OCI-LY3 (cell line): ENCODE measurements around the gene SPINK8.

ENCODE experiments used
- H2AFZ ChIP-seq: fragments of 200-600, 300-600 bp; shearing (Covaris generic); 2 replicates; pipeline ENCODE4 v1.6.0; 2014; ENCODE audit warnings: antibody characterized with exemption, low read depth, low read length
- H3K27ac ChIP-seq: fragments of 200-600, 300-600 bp; sonication (generic); 2 replicates; pipeline ENCODE4 v1.5.1; 2014; ENCODE audit warnings: mild to moderate bottlenecking, low read length, moderate library complexity, mixed read lengths
- H3K27me3 ChIP-seq: fragments of 200-600, 300-600 bp; sonication (generic); 2 replicates; pipeline ENCODE4 v1.6.1; 2014; ENCODE audit warnings: low read depth, low read length, mixed read lengths
- H3K36me3 ChIP-seq: fragments of 200-600, 300-600 bp; sonication (generic); replicated peaks from 2 replicates; pipeline ENCODE3; 2014; ENCODE audit warnings: low read depth, low read length, mixed read lengths
- H3K4me1 ChIP-seq: fragments of 300-600, 200-600 bp; sonication (generic); 2 replicates; pipeline ENCODE4 v1.6.1; 2014; ENCODE audit warnings: low read length, mixed read lengths
- H3K4me2 ChIP-seq: fragments of 200-600, 300-600 bp; sonication (generic); 2 replicates; pipeline ENCODE4 v1.6.1; 2014; ENCODE audit warnings: low read length, mixed read lengths
- H3K4me3 ChIP-seq: fragments of 300-600, 200-600 bp; sonication (generic); 2 replicates; pipeline ENCODE4 v1.5.1; 2014; ENCODE audit warnings: antibody characterized with exemption, mild to moderate bottlenecking, low read length, moderate library complexity
- H3K79me2 ChIP-seq: fragments of 300-600, 200-600 bp; shearing (Covaris generic); 2 replicates; pipeline ENCODE4 v1.6.1; 2014; ENCODE audit warnings: mild to moderate bottlenecking, low read length, mixed read lengths
- H3K9ac ChIP-seq: fragments of 300-600, 200-600 bp; shearing (Covaris generic); 2 replicates; pipeline ENCODE4 v1.6.0; 2014; ENCODE audit warnings: mild to moderate bottlenecking, low read length, moderate library complexity
- H3K9me3 ChIP-seq: fragments of 200-600, 300-600 bp; shearing (Covaris generic); 2 replicates; pipeline ENCODE4 v1.6.1; 2014; ENCODE audit warnings: low read length, mixed read lengths; ENCODE audit not compliant: insufficient read depth
- H4K20me1 ChIP-seq: fragments of 200-600, 300-600 bp; sonication (generic); 2 replicates; pipeline ENCODE4 v1.6.1; 2016; ENCODE audit warnings: low read length, mixed read lengths; ENCODE audit not compliant: insufficient read depth
- EZH2phosphoT487 ChIP-seq: fragments of 200-600 bp; shearing (Covaris generic); IDR thresholded peaks from 2 replicates; pipeline ENCODE4 v1.6.1; 2018; ENCODE audit warnings: antibody characterized with exemption, mixed run types, low read depth
- TF ChIP-seq, protein P1 (sequence below): fragments of 200-600, 300-600 bp; sonication (generic); IDR thresholded peaks from 2 replicates; pipeline ENCODE4 v1.5.1; 2014; ENCODE audit warnings: antibody characterized with exemption, low read length, low read depth

The SPINK8 gene

DNA sequence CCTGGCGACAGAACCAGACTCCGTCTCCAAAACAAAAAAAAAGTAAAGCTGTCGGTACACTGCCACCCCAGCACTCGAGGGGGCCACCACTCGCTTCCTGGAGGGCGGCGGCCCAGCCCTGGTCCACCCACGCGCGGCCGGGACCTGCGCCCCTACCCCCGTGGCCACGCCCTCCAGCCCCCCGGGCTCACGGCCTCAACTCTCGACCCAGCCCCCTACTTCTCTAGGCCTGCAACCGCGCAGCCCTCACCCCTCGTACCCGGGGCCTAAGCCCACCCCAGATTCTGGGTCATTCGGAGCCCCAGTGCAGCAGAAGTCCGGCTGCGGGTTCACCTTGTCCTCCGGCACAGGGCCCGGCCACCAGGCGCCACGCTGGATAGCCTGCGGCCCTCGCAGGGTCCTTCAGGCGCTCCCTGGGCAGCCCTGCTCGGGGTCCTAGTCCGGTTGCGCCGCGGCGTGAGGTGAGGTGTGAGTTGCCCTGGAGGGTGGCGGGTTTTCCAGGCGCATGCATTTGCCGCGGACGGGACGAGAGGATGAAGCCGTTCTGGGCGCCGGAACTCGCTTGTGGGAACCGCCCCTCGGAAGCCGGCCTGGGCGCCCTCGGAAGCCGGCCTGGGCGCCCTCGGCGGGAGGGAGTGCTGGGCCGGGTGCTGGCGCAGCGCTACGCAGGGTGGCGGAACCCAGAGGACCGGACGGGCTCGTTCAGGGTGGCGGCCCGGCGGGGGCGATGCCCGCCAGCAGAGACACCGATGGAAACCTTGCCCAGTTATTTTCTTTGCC, 32.3 kb downstream of the SPINK8 start, which contains the start of gene NME6:
TSS of gene NME6 (minus strand) at position 348 of the 780 bp plus-strand sequence.
- no peak for TF ChIP-seq EZH2phosphoT487
- TF ChIP-seq, protein P1, sequence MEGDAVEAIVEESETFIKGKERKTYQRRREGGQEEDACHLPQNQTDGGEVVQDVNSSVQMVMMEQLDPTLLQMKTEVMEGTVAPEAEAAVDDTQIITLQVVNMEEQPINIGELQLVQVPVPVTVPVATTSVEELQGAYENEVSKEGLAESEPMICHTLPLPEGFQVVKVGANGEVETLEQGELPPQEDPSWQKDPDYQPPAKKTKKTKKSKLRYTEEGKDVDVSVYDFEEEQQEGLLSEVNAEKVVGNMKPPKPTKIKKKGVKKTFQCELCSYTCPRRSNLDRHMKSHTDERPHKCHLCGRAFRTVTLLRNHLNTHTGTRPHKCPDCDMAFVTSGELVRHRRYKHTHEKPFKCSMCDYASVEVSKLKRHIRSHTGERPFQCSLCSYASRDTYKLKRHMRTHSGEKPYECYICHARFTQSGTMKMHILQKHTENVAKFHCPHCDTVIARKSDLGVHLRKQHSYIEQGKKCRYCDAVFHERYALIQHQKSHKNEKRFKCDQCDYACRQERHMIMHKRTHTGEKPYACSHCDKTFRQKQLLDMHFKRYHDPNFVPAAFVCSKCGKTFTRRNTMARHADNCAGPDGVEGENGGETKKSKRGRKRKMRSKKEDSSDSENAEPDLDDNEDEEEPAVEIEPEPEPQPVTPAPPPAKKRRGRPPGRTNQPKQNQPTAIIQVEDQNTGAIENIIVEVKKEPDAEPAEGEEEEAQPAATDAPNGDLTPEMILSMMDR, result no peak

DNA sequence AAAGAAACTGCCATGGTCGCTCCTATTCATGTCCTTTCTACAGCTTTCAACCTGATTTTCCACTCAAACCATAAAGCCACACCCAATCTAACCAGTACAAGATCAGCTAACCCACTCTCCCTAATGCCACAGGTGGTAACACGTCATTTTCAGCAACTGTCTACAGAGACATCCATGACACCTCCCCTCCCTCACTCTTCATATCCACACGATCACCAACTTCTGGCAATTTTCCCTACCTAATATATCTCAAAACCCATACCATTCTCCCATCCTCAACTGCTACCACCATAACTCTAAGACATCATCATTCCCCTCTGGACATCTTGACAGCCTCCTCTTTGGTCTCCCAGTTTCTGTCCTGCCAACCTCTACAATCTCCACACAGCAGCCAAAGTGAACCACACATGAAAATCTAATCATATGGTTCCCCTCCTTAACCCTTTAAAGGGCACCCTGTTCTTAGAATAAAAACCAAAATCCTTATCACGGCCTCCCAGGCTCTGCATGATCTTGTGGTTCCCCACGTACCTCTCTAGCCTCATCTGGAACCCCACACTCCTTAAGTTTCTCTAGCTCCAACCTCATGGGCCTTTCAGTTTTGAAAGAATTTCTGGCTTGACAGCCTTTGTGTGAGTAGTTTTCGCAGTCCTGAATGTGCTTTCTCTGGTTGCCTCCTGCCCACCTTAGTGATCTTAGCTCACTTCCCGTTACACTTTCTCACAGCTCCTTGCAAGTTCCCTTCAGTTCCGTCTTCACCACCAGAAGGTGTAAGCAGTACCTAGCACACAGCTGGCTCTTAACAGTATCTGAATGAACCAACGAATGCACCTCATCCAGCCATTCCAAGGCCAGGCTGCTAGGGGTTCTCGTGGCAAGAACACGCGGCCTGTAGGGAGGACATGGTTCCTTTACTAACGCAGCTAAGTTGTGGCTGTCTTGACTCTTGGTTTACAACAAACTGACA, 33.4 kb downstream of the SPINK8 start:
- H3K27me3 ChIP-seq, result no peaks in the 10 kb centered on the region
- H3K9ac ChIP-seq, result peak overlapping the region; percentile 73; the same call in 1 of the 2 replicates
- no peaks in the 10 kb centered on the region for H3K9me3 ChIP-seq
- peaks cover 9% of the 10 kb centered on the region; the same call in 1 of the 2 replicates for H3K79me2 ChIP-seq
- no peak for TF ChIP-seq EZH2phosphoT487
- TF ChIP-seq, protein P1, result no peak
- H3K4me2 ChIP-seq, result peak overlapping the region; percentile 70
- peak overlapping the region; percentile 93 for H3K4me3 ChIP-seq
- H3K36me3 ChIP-seq, result peaks cover 22% of the 10 kb centered on the region
- no peak overlapping the region; the same call in 1 of the 2 replicates for H2AFZ ChIP-seq
- peaks cover 24% of the 10 kb centered on the region for H3K4me1 ChIP-seq
- no peak overlapping the region for H3K27ac ChIP-seq
- no peaks in the 10 kb centered on the region for H4K20me1 ChIP-seq

More for the DNA sequence above, 32.3 kb downstream of the SPINK8 start, which contains the start of gene NME6:
- peak within 1 kb of the TSS; percentile 73 for H3K9ac ChIP-seq
- H3K79me2 ChIP-seq, result peaks cover 9% of the 10 kb centered on the region; the same call in 1 of the 2 replicates
- H3K36me3 ChIP-seq, result peaks cover 19% of the 10 kb centered on the region
- H4K20me1 ChIP-seq, result no peaks in the 10 kb centered on the region
- no peaks in the 10 kb centered on the region for H3K27me3 ChIP-seq
- H3K9me3 ChIP-seq, result no peaks in the 10 kb centered on the region
- peak within 1 kb of the TSS; percentile 90 for H2AFZ ChIP-seq
- H3K4me3 ChIP-seq, result peak within 1 kb of the TSS; percentile 93
- H3K4me2 ChIP-seq, result peak within 1 kb of the TSS; percentile 70
- H3K27ac ChIP-seq, result peak within 1 kb of the TSS; percentile 52
- H3K4me1 ChIP-seq, result peaks cover 24% of the 10 kb centered on the region

DNA sequence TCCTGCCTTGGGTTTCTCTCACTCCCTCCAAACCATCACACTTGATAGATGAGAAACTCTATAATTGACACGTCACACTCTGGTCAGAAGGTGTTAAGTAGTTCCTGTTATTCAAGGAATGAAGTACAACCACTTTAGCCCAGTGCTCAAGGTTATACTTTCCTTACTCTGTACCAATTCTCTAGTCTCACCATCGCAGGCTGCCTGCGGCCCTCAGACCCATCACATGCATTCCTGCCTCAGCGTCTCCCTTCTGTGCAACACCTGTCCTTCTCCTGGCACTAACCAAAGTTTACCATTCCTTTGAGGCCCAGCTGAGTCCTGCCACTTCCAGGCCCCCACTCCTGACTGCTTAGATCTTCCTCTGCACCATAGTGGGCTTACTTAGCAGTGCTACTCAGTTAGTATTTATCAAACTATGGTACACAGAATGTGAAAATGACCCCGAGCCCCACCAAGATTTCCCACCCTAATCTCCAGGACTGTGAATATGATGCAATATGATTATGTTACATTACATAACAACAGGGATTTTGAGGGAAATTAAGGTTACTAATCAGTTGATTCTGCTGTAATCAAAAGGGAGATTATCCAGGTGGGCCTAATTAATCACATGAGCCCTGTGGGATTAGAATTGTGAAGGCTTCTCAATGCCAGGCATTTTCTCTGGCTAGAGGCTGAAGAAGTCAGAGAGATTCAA, 36.2 kb downstream of the SPINK8 start:
- TF ChIP-seq, protein P1, result no peak
- no peak for TF ChIP-seq EZH2phosphoT487
- H3K4me1 ChIP-seq, result peaks cover 14% of the 10 kb centered on the region
- no peak overlapping the region for H3K4me3 ChIP-seq
- no peaks in the 10 kb centered on the region for H4K20me1 ChIP-seq
- peaks cover 9% of the 10 kb centered on the region; the same call in 1 of the 2 replicates for H3K79me2 ChIP-seq
- no peaks in the 10 kb centered on the region for H3K27me3 ChIP-seq
- H3K4me2 ChIP-seq, result no peak overlapping the region
- H3K27ac ChIP-seq, result no peak overlapping the region
- H3K9ac ChIP-seq, result no peak overlapping the region
- H3K9me3 ChIP-seq, result no peaks in the 10 kb centered on the region
- no peak overlapping the region for H2AFZ ChIP-seq
- H3K36me3 ChIP-seq, result peaks cover 22% of the 10 kb centered on the region
